ENCODE data around the gene CPS1. TPM values are rescaled to one million over a fixed set of nuclear protein-coding genes. Genes with fewer than 3 reads are reported as not detected.

Gene CPS1
- total and polyA plus RNA-seq, 12 donors, result 0.86 to 8.2 (median 2.6) TPM

- ATAC-seq (no peak), DNase-seq (no peak)
- H3K27ac ChIP-seq, result no peak overlapping the region
- no peaks in the 10 kb centered on the region for H3K4me1 ChIP-seq
- H3K4me3 ChIP-seq, result no peak overlapping the region
- no peaks in the 10 kb centered on the region for H3K27me3 ChIP-seq
- H3K36me3 ChIP-seq, result no peaks in the 10 kb centered on the region
- no peaks in the 10 kb centered on the region for H3K9me3 ChIP-seq
- intact Hi-C loops (cut with DNase I), result no loop called here
- TF ChIP-seq CTCF (IDR thresholded peaks at IDR 0.05), result no peak
Observed at GRCh38 chr2:210522399-210522798, 34.0 kb upstream of the CPS1 start.

- Histone ChIP-seq H3K27me3 (no peaks in the 10 kb centered on the region), H3K9me3 (no peaks in the 10 kb centered on the region), H3K4me3 (no peak overlapping the region), H3K27ac (no peak overlapping the region), H3K4me1 (no peaks in the 10 kb centered on the region), H3K36me3 (no peaks in the 10 kb centered on the region)
- ATAC-seq (no peak), DNase-seq (no peak)
- WGBS, 2 donors, result 83 to 88% methylated on average over 4 of the region's 4 CpGs
- intact Hi-C loops (cut with DNase I), result no loop called here
- no peak for TF ChIP-seq CTCF (IDR thresholded peaks at IDR 0.05)
Observed at GRCh38 chr2:210523650-210524289, 32.6 kb upstream of the CPS1 start.

GRCh38 chr2:210524533-210524932 is 31.9 kb upstream of the CPS1 start:
- Histone ChIP-seq H3K4me1 (no peaks in the 10 kb centered on the region), H3K9me3 (no peaks in the 10 kb centered on the region), H3K27ac (no peak overlapping the region), H3K36me3 (no peaks in the 10 kb centered on the region), H3K27me3 (no peaks in the 10 kb centered on the region), H3K4me3 (no peak overlapping the region)
- DNase-seq (no peak), ATAC-seq (no peak)
- intact Hi-C loops (cut with DNase I), result no loop called here
- TF ChIP-seq CTCF (IDR thresholded peaks at IDR 0.05), result no peak

GRCh38 chr2:210527286-210527685 is 29.1 kb upstream of the CPS1 start:
- intact Hi-C loops (cut with DNase I), result no loop called here
- H3K9me3 ChIP-seq, result no peaks in the 10 kb centered on the region
- H3K4me1 ChIP-seq, result no peaks in the 10 kb centered on the region
- H3K27me3 ChIP-seq, result no peaks in the 10 kb centered on the region
- ATAC-seq, result no peak
- no peaks in the 10 kb centered on the region for H3K36me3 ChIP-seq
- no peak for DNase-seq
- no peak overlapping the region for H3K27ac ChIP-seq
- TF ChIP-seq CTCF (IDR thresholded peaks at IDR 0.05), result no peak
- H3K4me3 ChIP-seq, result no peak overlapping the region

All from heart right ventricle (tissue), 16 donors.